ENCODE results near the gene CEP350. TPM values are rescaled to one million over a fixed set of nuclear protein-coding genes. Genes with fewer than 3 reads are reported as not detected.
"Not testable (repeated sequence)": the region's sequence is repeated elsewhere in the genome, so short reads cannot be mapped to it uniquely, and the experiment has no call there.

Gene CEP350
- total RNA-seq, 1 donor from 2014 or later = 53.0 TPM

- H3K4me1 ChIP-seq = peaks cover 31% of the 10 kb centered on the region
- no peaks in the 10 kb centered on the region for H3K27me3 ChIP-seq
- TF ChIP-seq POLR2AphosphoS5 (IDR thresholded peaks at IDR 0.05; ENCODE audit: insufficient read depth in 1 of 2, low read depth in 1 of 2) (no peak), POLR2A (IDR thresholded peaks at IDR 0.05) (no peak)
- TF ChIP-seq, protein P1, sequence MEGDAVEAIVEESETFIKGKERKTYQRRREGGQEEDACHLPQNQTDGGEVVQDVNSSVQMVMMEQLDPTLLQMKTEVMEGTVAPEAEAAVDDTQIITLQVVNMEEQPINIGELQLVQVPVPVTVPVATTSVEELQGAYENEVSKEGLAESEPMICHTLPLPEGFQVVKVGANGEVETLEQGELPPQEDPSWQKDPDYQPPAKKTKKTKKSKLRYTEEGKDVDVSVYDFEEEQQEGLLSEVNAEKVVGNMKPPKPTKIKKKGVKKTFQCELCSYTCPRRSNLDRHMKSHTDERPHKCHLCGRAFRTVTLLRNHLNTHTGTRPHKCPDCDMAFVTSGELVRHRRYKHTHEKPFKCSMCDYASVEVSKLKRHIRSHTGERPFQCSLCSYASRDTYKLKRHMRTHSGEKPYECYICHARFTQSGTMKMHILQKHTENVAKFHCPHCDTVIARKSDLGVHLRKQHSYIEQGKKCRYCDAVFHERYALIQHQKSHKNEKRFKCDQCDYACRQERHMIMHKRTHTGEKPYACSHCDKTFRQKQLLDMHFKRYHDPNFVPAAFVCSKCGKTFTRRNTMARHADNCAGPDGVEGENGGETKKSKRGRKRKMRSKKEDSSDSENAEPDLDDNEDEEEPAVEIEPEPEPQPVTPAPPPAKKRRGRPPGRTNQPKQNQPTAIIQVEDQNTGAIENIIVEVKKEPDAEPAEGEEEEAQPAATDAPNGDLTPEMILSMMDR (IDR thresholded peaks at IDR 0.05) = no peak
- DNase-seq (ENCODE audit: extremely low spot score in 2 of 2) = no peak
- no peaks in the 10 kb centered on the region for H3K36me3 ChIP-seq
- no peaks in the 10 kb centered on the region for H3K9me3 ChIP-seq
- intact Hi-C loops (cut with DNase I) = no loop called here
- peak overlapping the region; percentile 93 to 98 for H3K4me3 ChIP-seq
- H3K27ac ChIP-seq = peak overlapping the region; percentile 97
These were observed 674 bp downstream of the CEP350 start for GRCh38 chr1:179955287-179955680.

GRCh38 chr1:179955731-179956130 is 1.1 kb downstream of the CEP350 start:
- intact Hi-C loops (cut with DNase I) = no loop called here
- H3K4me3 ChIP-seq = peak overlapping the region; percentile 93 to 98
- peak overlapping the region; percentile 97 for H3K27ac ChIP-seq
- H3K4me1 ChIP-seq = peaks cover 31% of the 10 kb centered on the region
- no peaks in the 10 kb centered on the region for H3K27me3 ChIP-seq
- no peaks in the 10 kb centered on the region for H3K9me3 ChIP-seq
- TF ChIP-seq POLR2AphosphoS5 (IDR thresholded peaks at IDR 0.05; ENCODE audit: insufficient read depth in 1 of 2, low read depth in 1 of 2) (no peak), POLR2A (IDR thresholded peaks at IDR 0.05) (no peak)
- TF ChIP-seq, protein P1 (IDR thresholded peaks at IDR 0.05) = no peak
- DNase-seq (ENCODE audit: extremely low spot score in 2 of 2) = no peak
- no peaks in the 10 kb centered on the region for H3K36me3 ChIP-seq

DNA sequence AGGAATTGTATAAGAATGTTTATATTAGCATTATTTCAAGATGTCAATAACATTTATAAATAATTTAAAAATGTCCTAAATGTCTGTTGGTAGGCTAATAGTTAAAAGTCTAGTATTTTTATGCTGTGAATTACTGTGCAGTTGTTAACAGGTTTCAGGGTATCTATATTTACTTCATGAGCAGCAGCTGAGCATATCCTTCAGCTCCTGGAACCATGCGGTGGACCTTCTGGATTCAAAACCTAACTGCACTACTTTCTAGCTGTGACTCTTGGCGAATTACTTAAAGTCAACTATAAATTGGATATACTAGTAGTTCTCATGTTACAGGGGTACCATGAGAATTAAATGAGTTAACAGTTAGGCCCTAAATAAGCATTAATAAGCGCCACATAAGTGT is 3.7 kb downstream of the CEP350 start:
- no peak overlapping the region for H3K4me3 ChIP-seq
- no peak for DNase-seq (ENCODE audit: extremely low spot score in 2 of 2)
- intact Hi-C loops (cut with DNase I) = no loop called here
- H3K27ac ChIP-seq = no peak overlapping the region
- H3K36me3 ChIP-seq = no peaks in the 10 kb centered on the region
- peaks cover 25% of the 10 kb centered on the region for H3K4me1 ChIP-seq
- H3K9me3 ChIP-seq = no peaks in the 10 kb centered on the region
- no peak for TF ChIP-seq POLR2AphosphoS5 (IDR thresholded peaks at IDR 0.05; ENCODE audit: insufficient read depth in 1 of 2, low read depth in 1 of 2)
- TF ChIP-seq POLR2A (IDR thresholded peaks at IDR 0.05) = no peak
- TF ChIP-seq, protein P1 (IDR thresholded peaks at IDR 0.05) = no peak
- no peaks in the 10 kb centered on the region for H3K27me3 ChIP-seq

DNA sequence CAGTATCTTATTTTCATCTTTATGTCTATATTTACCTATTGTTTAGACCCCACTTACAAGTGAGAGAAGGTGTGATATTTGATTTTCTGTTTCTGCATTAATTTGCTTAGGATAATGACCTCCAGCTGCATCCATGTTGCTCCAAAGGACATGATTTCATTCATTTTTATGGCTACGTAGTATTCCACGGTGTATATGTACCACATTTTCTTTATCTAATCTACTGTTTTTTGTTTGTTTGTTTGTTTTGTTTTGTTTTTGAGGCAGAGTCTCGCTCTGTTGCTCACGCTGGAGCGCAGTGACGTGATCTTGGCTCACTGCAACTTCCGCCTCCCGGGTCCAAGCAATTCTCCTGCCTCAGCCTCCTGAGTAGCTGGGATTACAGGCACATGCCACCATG is 7.6 kb downstream of the CEP350 start:
- H3K27ac ChIP-seq; H3K27me3 ChIP-seq; H3K9me3 ChIP-seq; H3K4me3 ChIP-seq; DNase-seq (ENCODE audit: extremely low spot score in 2 of 2); H3K36me3 ChIP-seq; intact Hi-C loops (cut with DNase I): not testable (repeated sequence)
- H3K4me1 ChIP-seq = peaks cover 13% of the 10 kb centered on the region

- Histone ChIP-seq H3K27me3 (no peaks in the 10 kb centered on the region), H3K27ac (no peak overlapping the region), H3K9me3 (no peaks in the 10 kb centered on the region), H3K4me3 (no peak overlapping the region), H3K4me1 (peaks cover 44% of the 10 kb centered on the region), H3K36me3 (no peaks in the 10 kb centered on the region)
- no peak for TF ChIP-seq POLR2A (IDR thresholded peaks at IDR 0.05)
- TF ChIP-seq POLR2AphosphoS5 (IDR thresholded peaks at IDR 0.05; ENCODE audit: insufficient read depth in 1 of 2, low read depth in 1 of 2) = no peak
- TF ChIP-seq, protein P1 (IDR thresholded peaks at IDR 0.05) = no peak
- DNase-seq (ENCODE audit: extremely low spot score in 2 of 2) = no peak
- intact Hi-C loops (cut with DNase I) = no loop called here
These were observed 11.9 kb downstream of the CEP350 start for GRCh38 chr1:179966551-179966950.
